Adrenal gland (tissue), 5 donors: ENCODE results near the gene HIC2.

Source experiments
- POLR2A ChIP-seq, 2 donors: fragments of 450-650 bp; IDR thresholded peaks; one replicate each; pipeline ENCODE4 v1.6.1; 2017; ENCODE audit warnings: antibody characterized with exemption in 2 of 2, mild to moderate bottlenecking in 2 of 2, moderate library complexity in 1 of 2
- TF ChIP-seq, protein P1 (sequence below), 6 experiments: fragments of 450-650 bp in 4 of 6; fragments of 200-600 bp in 2 of 6; sonication (generic) in 1 of 6; IDR thresholded peaks; 1 replicate in 5 of 6; 2 replicates in 1 of 6; pipeline versions ENCODE4 v1.5.1 to v1.8.0; 2016 to 2021; ENCODE audit warnings: antibody characterized with exemption in 6 of 6, mild to moderate bottlenecking in 2 of 6, moderate library complexity in 1 of 6
- donor health status: DM: no; HTN: no; CAD: no.

DNA sequence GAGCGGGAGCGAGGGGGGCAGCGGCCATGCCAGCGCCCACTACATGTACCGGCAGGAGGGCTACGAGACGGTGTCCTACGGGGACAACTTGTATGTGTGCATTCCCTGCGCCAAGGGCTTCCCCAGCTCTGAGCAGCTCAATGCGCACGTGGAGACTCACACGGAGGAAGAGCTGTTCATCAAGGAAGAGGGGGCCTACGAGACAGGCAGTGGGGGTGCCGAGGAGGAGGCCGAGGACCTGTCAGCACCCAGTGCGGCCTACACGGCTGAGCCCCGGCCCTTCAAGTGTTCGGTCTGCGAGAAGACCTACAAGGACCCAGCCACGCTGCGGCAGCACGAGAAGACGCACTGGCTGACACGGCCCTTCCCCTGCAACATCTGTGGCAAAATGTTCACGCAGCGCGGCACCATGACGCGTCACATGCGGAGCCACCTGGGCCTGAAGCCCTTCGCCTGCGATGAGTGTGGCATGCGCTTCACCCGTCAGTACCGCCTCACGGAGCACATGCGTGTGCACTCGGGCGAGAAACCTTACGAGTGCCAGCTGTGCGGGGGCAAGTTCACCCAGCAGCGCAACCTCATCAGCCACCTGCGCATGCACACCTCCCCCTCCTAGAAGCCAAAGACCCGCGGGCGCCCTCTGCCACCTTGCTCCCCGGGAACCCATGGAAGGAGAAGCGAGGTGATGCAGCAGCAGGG lies 29.1 kb downstream of the HIC2 start:
- TF ChIP-seq POLR2A (IDR thresholded peaks at IDR 0.05), result no peak
- TF ChIP-seq, protein P1, sequence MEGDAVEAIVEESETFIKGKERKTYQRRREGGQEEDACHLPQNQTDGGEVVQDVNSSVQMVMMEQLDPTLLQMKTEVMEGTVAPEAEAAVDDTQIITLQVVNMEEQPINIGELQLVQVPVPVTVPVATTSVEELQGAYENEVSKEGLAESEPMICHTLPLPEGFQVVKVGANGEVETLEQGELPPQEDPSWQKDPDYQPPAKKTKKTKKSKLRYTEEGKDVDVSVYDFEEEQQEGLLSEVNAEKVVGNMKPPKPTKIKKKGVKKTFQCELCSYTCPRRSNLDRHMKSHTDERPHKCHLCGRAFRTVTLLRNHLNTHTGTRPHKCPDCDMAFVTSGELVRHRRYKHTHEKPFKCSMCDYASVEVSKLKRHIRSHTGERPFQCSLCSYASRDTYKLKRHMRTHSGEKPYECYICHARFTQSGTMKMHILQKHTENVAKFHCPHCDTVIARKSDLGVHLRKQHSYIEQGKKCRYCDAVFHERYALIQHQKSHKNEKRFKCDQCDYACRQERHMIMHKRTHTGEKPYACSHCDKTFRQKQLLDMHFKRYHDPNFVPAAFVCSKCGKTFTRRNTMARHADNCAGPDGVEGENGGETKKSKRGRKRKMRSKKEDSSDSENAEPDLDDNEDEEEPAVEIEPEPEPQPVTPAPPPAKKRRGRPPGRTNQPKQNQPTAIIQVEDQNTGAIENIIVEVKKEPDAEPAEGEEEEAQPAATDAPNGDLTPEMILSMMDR (IDR thresholded peaks at IDR 0.05), result no peak
